DND-41 (cell line): ENCODE measurements around the gene MFSD11.

Experiments
- ATAC-seq: fragments of 200-7000 bp; cut with Tn5 transposase; 3 replicates; pipeline ENCODE4 v1.9.1; 2021; ENCODE audit warnings: low read depth; ENCODE audit not compliant: insufficient read depth
- DNase-seq: peaks from one replicate; pipeline ENCODE4 v3.0.0-alpha.2; 2020
- H2AFZ ChIP-seq: 2 replicates; pipeline ENCODE4 v1.6.0; 2012; ENCODE audit warnings: low read depth, low read length
- H3K27ac ChIP-seq: 2 replicates; pipeline ENCODE4 v1.5.1; 2012; ENCODE audit warnings: low read length, inconsistent platforms
- H3K27me3 ChIP-seq: fragments of 200-600 bp; sonication (generic); 2 replicates; pipeline ENCODE4 v1.6.0; 2012; ENCODE audit warnings: low read length, mild to moderate bottlenecking, inconsistent platforms; ENCODE audit not compliant: insufficient read depth, poor library complexity
- H3K36me3 ChIP-seq: 2 replicates; pipeline ENCODE4 v1.5.1; 2012; ENCODE audit warnings: low read length, inconsistent platforms; ENCODE audit not compliant: insufficient read depth
- H3K4me1 ChIP-seq: 2 replicates; pipeline ENCODE4 v1.5.1; 2012; ENCODE audit warnings: mild to moderate bottlenecking, low read length; ENCODE audit not compliant: insufficient read depth
- H3K4me2 ChIP-seq: 2 replicates; pipeline ENCODE4 v1.6.0; 2012; ENCODE audit warnings: mild to moderate bottlenecking, moderate library complexity, low read length, inconsistent platforms; ENCODE audit not compliant: insufficient read depth
- H3K4me3 ChIP-seq, 2 experiments: fragments of 200-600 bp in 1 of 2; shearing (Covaris generic) in 1 of 2; 2 replicates each; pipeline ENCODE4 v1.5.1; 2012 to 2016; ENCODE audit warnings: inconsistent platforms in 2 of 2, low read length in 2 of 2, mild to moderate bottlenecking in 2 of 2, low read depth in 1 of 2, moderate library complexity in 1 of 2
- H3K79me2 ChIP-seq: 2 replicates; pipeline ENCODE4 v1.6.0; 2012; ENCODE audit warnings: low read length, inconsistent platforms; ENCODE audit not compliant: insufficient read depth
- H3K9ac ChIP-seq: 2 replicates; pipeline ENCODE4 v1.6.0; 2012; ENCODE audit warnings: low read depth, mild to moderate bottlenecking, inconsistent platforms, low read length, moderate library complexity
- H3K9me3 ChIP-seq: 2 replicates; pipeline ENCODE4 v1.5.1; 2012; ENCODE audit warnings: low read length, moderate library complexity, mild to moderate bottlenecking, inconsistent platforms; ENCODE audit not compliant: insufficient read depth, severe bottlenecking
- H4K20me1 ChIP-seq: 2 replicates; pipeline ENCODE4 v1.6.0; 2012; ENCODE audit warnings: low read length; ENCODE audit not compliant: insufficient read depth
- EZH2 ChIP-seq: IDR thresholded peaks from 3 replicates; pipeline ENCODE4 v1.6.1; 2012; ENCODE audit warnings: borderline replicate concordance, low read depth, mild to moderate bottlenecking, moderate library complexity, low read length, inconsistent platforms; ENCODE audit not compliant: severe bottlenecking
- TF ChIP-seq, protein P1 (sequence below): IDR thresholded peaks from 2 replicates; pipeline ENCODE4 v1.5.1; 2012; ENCODE audit warnings: borderline replicate concordance, low read length, moderate library complexity, mild to moderate bottlenecking; ENCODE audit not compliant: poor library complexity, severe bottlenecking; ENCODE audit errors: extremely low read depth

Gene MFSD11

DNA sequence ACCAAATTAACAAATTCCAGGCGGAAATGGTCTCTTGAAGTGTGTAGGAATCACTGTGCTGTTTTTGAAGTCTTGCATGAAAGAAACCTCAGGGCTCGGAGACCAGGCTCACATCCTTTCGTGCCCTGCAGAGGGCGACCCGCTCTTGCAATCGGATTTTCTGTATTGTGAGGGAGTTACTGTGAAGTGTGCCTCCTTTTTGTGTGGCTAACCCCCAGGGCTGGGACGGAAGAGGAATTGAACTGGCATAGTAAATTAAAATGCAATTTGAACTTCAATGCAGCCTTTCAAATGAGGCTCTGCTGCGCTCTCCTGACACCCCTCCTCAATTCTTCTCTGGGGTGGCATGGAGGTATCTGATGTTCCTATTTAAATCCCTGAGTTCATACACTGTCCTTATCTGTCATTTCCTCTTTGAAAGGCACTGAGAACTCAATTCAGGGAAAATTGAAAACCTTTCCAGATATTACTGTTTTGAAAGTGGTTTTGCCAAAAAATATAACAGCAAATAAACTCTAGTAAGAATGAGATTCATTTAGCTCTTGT is 78.7 kb downstream of the MFSD11 start:
- Histone ChIP-seq H3K27me3 (no peaks in the 10 kb centered on the region), H3K9ac (no peak overlapping the region), H3K4me1 (peaks cover 19% of the 10 kb centered on the region), H3K36me3 (no peaks in the 10 kb centered on the region), H2AFZ (peak overlapping the region; percentile 57; the same call in 1 of the 2 replicates), H3K27ac (no peak overlapping the region), H4K20me1 (no peaks in the 10 kb centered on the region), H3K9me3 (no peaks in the 10 kb centered on the region), H3K4me3 (no peak overlapping the region), H3K4me2 (0 out of 2 replicates have a peak overlapping the region, but pooled peaks have one; percentile 10), H3K79me2 (no peaks in the 10 kb centered on the region)
- no peak for TF ChIP-seq EZH2
- TF ChIP-seq, protein P1, sequence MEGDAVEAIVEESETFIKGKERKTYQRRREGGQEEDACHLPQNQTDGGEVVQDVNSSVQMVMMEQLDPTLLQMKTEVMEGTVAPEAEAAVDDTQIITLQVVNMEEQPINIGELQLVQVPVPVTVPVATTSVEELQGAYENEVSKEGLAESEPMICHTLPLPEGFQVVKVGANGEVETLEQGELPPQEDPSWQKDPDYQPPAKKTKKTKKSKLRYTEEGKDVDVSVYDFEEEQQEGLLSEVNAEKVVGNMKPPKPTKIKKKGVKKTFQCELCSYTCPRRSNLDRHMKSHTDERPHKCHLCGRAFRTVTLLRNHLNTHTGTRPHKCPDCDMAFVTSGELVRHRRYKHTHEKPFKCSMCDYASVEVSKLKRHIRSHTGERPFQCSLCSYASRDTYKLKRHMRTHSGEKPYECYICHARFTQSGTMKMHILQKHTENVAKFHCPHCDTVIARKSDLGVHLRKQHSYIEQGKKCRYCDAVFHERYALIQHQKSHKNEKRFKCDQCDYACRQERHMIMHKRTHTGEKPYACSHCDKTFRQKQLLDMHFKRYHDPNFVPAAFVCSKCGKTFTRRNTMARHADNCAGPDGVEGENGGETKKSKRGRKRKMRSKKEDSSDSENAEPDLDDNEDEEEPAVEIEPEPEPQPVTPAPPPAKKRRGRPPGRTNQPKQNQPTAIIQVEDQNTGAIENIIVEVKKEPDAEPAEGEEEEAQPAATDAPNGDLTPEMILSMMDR = peak; percentile 87
- ATAC-seq = peak; percentile 86
- DNase-seq = peak; percentile 74

DNA sequence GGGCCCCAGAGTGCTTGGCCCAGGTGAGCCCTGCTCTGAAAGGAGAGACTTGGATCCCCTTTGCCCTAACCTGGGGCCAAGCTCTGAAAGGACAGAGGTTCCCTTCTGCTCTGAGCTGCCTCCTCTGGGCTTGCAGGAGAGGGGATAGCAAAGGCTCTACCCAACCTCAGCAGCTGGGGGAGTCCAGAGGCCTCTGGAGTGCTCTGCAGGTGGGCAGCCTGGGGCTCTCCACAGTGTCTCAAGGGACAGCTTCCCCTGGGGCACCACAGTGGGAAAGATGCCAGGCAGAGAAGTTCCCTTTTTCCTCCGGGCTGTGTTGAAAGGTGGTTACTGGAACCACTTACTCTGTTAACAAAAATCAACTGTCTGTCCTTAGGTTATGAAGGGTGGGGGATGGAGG is 82.1 kb downstream of the MFSD11 start:
- no peak overlapping the region for H2AFZ ChIP-seq
- no peak overlapping the region for H3K27ac ChIP-seq
- H3K79me2 ChIP-seq = no peaks in the 10 kb centered on the region
- no peaks in the 10 kb centered on the region for H4K20me1 ChIP-seq
- TF ChIP-seq EZH2 = no peak
- TF ChIP-seq, protein P1 = no peak
- no peak overlapping the region for H3K4me2 ChIP-seq
- no peaks in the 10 kb centered on the region for H3K27me3 ChIP-seq
- peaks cover 19% of the 10 kb centered on the region for H3K4me1 ChIP-seq
- ATAC-seq (peak; percentile 76), DNase-seq (peak; percentile 65)
- no peak overlapping the region for H3K4me3 ChIP-seq
- no peaks in the 10 kb centered on the region for H3K9me3 ChIP-seq
- no peak overlapping the region for H3K9ac ChIP-seq
- no peaks in the 10 kb centered on the region for H3K36me3 ChIP-seq

DNA sequence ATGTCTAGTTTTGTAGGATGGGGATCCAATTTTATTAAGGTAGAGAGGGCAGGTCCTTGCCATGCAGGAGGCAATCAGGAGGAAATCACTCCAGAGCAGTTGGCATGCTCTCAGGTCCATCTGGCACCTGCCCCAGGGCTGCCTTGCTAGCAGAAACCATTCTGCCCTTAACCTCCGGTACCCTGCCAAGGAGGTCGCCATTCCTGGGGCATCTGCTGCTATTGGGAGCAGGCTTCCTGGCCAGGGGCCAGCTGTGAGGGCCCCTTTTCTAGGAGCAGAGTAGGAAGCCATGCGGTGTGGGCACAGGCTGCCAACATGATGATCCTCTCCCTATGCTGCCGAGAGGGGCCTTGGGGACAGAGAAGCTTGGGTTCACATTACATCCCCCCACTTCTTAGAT is 82.6 kb downstream of the MFSD11 start:
- Histone ChIP-seq H3K79me2 (no peaks in the 10 kb centered on the region), H3K36me3 (no peaks in the 10 kb centered on the region), H4K20me1 (no peaks in the 10 kb centered on the region), H3K4me1 (peaks cover 19% of the 10 kb centered on the region), H3K27ac (no peak overlapping the region), H3K9ac (no peak overlapping the region), H3K4me3 (no peak overlapping the region), H2AFZ (no peak overlapping the region), H3K4me2 (no peak overlapping the region), H3K27me3 (no peaks in the 10 kb centered on the region), H3K9me3 (no peaks in the 10 kb centered on the region)
- DNase-seq (no peak), ATAC-seq (no peak)
- no peak for TF ChIP-seq EZH2
- TF ChIP-seq, protein P1 = no peak
